GM23338 (cell line): ENCODE measurements around the gene SRSF7. TPM values are rescaled to one million over a fixed set of nuclear protein-coding genes. Genes with fewer than 3 reads are reported as not detected.

ENCODE experiments used
- ATAC-seq: fragments of 200-7000 bp; cut with Tn5 transposase; 3 replicates; pipeline ENCODE4 v1.9.1; 2020
- DNase-seq: peaks from one replicate; pipeline ENCODE4 v3.0.0-alpha.2; 2015; ENCODE audit warnings: low spot score
- H2AFZ ChIP-seq: fragments of 200-600 bp; sonication (generic); 2 replicates; pipeline ENCODE4 v1.8.0; 2016; ENCODE audit warnings: antibody characterized with exemption, mild to moderate bottlenecking, moderate library complexity
- H3F3A ChIP-seq: fragments of 200-600 bp; sonication (generic); replicated peaks from 2 replicates; pipeline ENCODE4 v1.8.0; 2017; ENCODE audit warnings: antibody characterized with exemption, mixed run types, low read depth
- H3K27ac ChIP-seq: fragments of 200-600 bp; sonication (generic); 2 replicates; pipeline ENCODE4 v1.6.1; 2016; ENCODE audit warnings: low read depth
- H3K27me3 ChIP-seq: fragments of 200-600 bp; sonication (generic); 2 replicates; pipeline ENCODE4 v1.8.0; 2016; ENCODE audit warnings: mild to moderate bottlenecking, mixed run types, moderate library complexity; ENCODE audit not compliant: insufficient read depth
- H3K36me3 ChIP-seq: fragments of 200-600 bp; sonication (generic); 2 replicates; pipeline ENCODE4 v1.8.0; 2016; ENCODE audit warnings: mild to moderate bottlenecking; ENCODE audit not compliant: insufficient read depth
- H3K4me1 ChIP-seq: fragments of 200-600 bp; sonication (generic); 2 replicates; pipeline ENCODE4 v1.8.0; 2016; ENCODE audit warnings: mild to moderate bottlenecking, moderate library complexity; ENCODE audit not compliant: insufficient read depth
- H3K4me2 ChIP-seq: fragments of 200-600 bp; sonication (generic); 2 replicates; pipeline ENCODE4 v1.7.1; 2017; ENCODE audit warnings: mixed run types
- H3K4me3 ChIP-seq: fragments of 200-600 bp; sonication (generic); 2 replicates; pipeline ENCODE4 v1.6.1; 2016; ENCODE audit warnings: mixed run types
- H3K79me2 ChIP-seq: fragments of 200-600 bp; sonication (generic); replicated peaks from 2 replicates; pipeline ENCODE4 v1.8.0; 2017; ENCODE audit warnings: mild to moderate bottlenecking; ENCODE audit not compliant: insufficient read depth
- H3K9me2 ChIP-seq: fragments of 200-600 bp; sonication (generic); 2 replicates; pipeline ENCODE4 v1.8.0; 2017; ENCODE audit not compliant: insufficient read depth
- H4K20me1 ChIP-seq: fragments of 200-600 bp; sonication (generic); replicated peaks from 2 replicates; pipeline ENCODE4 v1.8.0; 2017; ENCODE audit warnings: mild to moderate bottlenecking; ENCODE audit not compliant: insufficient read depth
- H3K27ac Mint-ChIP-seq: 2 replicates; pipeline ENCODE4 v1.8.0; 2020; ENCODE audit warnings: inconsistent platforms, mild to moderate bottlenecking, moderate library complexity, mixed read lengths
- H3K27me3 Mint-ChIP-seq: 3 replicates; pipeline ENCODE4 v1.8.0; 2022; ENCODE audit warnings: low read depth, mild to moderate bottlenecking, moderate library complexity, mixed read lengths, inconsistent platforms; ENCODE audit not compliant: insufficient read depth, poor library complexity
- H3K36me3 Mint-ChIP-seq: 3 replicates; pipeline ENCODE4 v1.8.0; 2021; ENCODE audit warnings: low read depth, mild to moderate bottlenecking, inconsistent platforms, moderate library complexity, mixed read lengths
- H3K4me1 Mint-ChIP-seq: 3 replicates; pipeline ENCODE4 v1.8.0; 2020; ENCODE audit warnings: mild to moderate bottlenecking, inconsistent platforms, mixed read lengths
- H3K4me3 Mint-ChIP-seq: 3 replicates; pipeline ENCODE4 v1.8.0; 2021; ENCODE audit warnings: moderate library complexity, mild to moderate bottlenecking, inconsistent platforms, mixed read lengths
- H3K9me3 Mint-ChIP-seq: 3 replicates; pipeline ENCODE4 v1.8.0; 2020; ENCODE audit warnings: moderate library complexity, mild to moderate bottlenecking, inconsistent platforms, mixed read lengths
- EZH2 ChIP-seq: fragments of 200-600 bp; sonication (generic); IDR thresholded peaks from one replicate; pipeline ENCODE4 v1.8.0; 2017; ENCODE audit warnings: antibody characterized with exemption, mild to moderate bottlenecking, low read depth; ENCODE audit not compliant: unreplicated experiment
- JUNB ChIP-seq: IDR thresholded peaks from one replicate; pipeline ENCODE4 v1.6.1; 2016; ENCODE audit warnings: antibody characterized with exemption; ENCODE audit not compliant: unreplicated experiment
- NANOG ChIP-seq: IDR thresholded peaks from 2 replicates; pipeline ENCODE4 v1.6.1; 2016; ENCODE audit warnings: antibody characterized with exemption, borderline replicate concordance
- ZNF114 ChIP-seq: fragments of 250-450 bp; sonication (Bioruptor Pico); IDR thresholded peaks from 2 replicates; pipeline ENCODE4 v1.5.0; 2020; ENCODE audit warnings: mild to moderate bottlenecking, moderate library complexity
- polyA plus RNA-seq: library from polyadenylated mRNA; unstranded; fragments of >200 nt; fragmentation: Nextera tagmentation; extraction: Ambion mirVana; gene quantifications from 2 replicates; pipeline ENCODE4 v1.2.1, GENCODE V29; 2016
- total RNA-seq: library from RNA; depleted of rRNA; stranded (reverse); fragments of >200 nt; shearing (Covaris generic); gene quantifications from 2 replicates; pipeline ENCODE4 v1.2.3, GENCODE V29; 2014
- TF ChIP-seq, protein P1 (sequence below), 2 experiments: fragments of 200-600 bp in 1 of 2; sonication (generic) in 1 of 2; conservative IDR thresholded peaks; 2 replicates each; pipeline versions ENCODE4 v1.5.1 to v1.6.1; 2016 to 2017; ENCODE audit warnings: antibody characterized with exemption in 2 of 2, low read depth in 2 of 2, mild to moderate bottlenecking in 2 of 2, moderate library complexity in 1 of 2
- TF ChIP-seq, protein P2 (sequence below): IDR thresholded peaks from 2 replicates; pipeline ENCODE4 v1.6.1; 2016; ENCODE audit warnings: antibody characterized with exemption

Gene SRSF7
- total and polyA plus RNA-seq, 2 experiments from 2014 or later: 251 to 572 TPM

DNA sequence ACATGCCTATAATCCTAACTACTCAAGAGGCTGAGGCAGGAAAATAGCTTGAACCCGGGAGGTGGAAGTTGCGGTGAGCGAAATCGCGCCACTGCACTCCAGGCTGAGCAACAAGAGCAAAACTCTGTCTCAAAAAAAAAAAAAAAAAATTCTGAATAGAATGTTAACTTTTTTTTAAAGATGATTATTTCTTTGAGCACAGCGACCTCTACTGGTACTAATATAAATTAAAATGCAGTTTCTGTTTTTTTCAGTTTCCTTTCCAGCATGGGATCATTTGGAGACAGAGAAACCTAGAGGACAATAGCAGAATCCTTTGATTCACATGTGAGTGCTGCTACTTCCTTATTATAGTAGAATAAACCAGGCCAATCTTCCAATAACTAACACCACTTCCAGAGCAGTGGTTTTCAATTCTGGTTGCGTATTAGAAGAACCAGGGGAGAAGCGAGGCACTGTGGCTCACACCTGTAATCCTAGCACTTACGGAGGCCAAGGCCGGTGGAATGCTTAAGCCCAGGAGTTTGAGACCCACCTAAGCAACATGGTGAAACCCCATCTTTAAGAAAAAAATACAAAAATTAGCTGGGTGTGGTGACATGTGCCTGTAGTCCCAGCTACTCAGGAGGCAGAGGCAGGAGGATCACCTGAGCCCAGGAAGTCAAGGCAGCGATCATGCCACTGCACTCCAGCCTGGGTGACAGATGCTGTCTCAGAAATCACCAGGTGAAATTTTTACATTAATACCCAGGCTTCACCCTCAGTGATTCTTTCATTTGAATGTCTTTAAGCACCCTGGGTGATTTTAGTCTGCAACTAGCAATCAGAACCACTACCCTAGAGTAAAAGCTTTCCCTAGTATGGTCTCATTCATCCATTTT is 10.1 kb downstream of the SRSF7 start:
- no peak for TF ChIP-seq NANOG
- TF ChIP-seq, protein P1, sequence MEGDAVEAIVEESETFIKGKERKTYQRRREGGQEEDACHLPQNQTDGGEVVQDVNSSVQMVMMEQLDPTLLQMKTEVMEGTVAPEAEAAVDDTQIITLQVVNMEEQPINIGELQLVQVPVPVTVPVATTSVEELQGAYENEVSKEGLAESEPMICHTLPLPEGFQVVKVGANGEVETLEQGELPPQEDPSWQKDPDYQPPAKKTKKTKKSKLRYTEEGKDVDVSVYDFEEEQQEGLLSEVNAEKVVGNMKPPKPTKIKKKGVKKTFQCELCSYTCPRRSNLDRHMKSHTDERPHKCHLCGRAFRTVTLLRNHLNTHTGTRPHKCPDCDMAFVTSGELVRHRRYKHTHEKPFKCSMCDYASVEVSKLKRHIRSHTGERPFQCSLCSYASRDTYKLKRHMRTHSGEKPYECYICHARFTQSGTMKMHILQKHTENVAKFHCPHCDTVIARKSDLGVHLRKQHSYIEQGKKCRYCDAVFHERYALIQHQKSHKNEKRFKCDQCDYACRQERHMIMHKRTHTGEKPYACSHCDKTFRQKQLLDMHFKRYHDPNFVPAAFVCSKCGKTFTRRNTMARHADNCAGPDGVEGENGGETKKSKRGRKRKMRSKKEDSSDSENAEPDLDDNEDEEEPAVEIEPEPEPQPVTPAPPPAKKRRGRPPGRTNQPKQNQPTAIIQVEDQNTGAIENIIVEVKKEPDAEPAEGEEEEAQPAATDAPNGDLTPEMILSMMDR (conservative IDR thresholded peaks at IDR 0.05; ENCODE audit: low read depth in 2 of 2): peak; percentile 45 to 78
- Mint-ChIP-seq H3K4me3 (no peak overlapping the region), H3K27ac (peak overlapping the region; percentile 62), H3K4me1 (peaks cover 21% of the 10 kb centered on the region), H3K9me3 (peaks cover 10% of the 10 kb centered on the region; the same call in 2 of the 3 replicates), H3K36me3 (peaks cover 86% of the 10 kb centered on the region), H3K27me3 (peaks cover 15% of the 10 kb centered on the region)
- Histone ChIP-seq H3F3A (peaks cover 39% of the 10 kb centered on the region), H4K20me1 (peaks cover 34% of the 10 kb centered on the region), H3K4me2 (no peak overlapping the region), H3K27me3 (no peaks in the 10 kb centered on the region), H2AFZ (no peak overlapping the region), H3K4me1 (peaks cover 16% of the 10 kb centered on the region), H3K36me3 (peaks cover 39% of the 10 kb centered on the region), H3K9me2 (no peaks in the 10 kb centered on the region), H3K4me3 (no peak overlapping the region), H3K79me2 (peaks cover 33% of the 10 kb centered on the region), H3K27ac (peak overlapping the region; percentile 73)
- peak; percentile 76 for DNase-seq
- peak; percentile 32 for ATAC-seq

DNA sequence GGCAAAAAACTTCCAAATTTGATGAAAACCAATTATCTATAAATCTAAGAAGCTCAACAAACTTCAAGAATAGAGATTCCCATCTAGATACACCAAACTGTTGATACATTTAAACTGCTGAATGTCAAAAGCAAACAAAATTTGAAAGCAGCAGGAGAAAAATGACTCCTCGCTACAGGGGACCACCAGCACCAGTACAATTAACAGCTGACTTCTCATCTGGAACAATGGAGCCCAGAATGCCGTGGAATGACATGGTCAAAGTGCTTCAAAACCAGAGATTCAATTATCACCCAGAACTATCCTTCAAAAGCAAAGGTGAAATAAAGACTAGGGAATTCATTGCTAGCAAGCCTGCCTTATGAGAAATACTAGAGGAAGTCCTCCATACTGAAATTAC is 11.6 kb downstream of the SRSF7 start:
- no peak overlapping the region for H3K27ac Mint-ChIP-seq
- Histone ChIP-seq H3K4me3 (no peak overlapping the region), H3K27me3 (no peaks in the 10 kb centered on the region), H3F3A (peaks cover 29% of the 10 kb centered on the region), H2AFZ (no peak overlapping the region), H3K27ac (no peak overlapping the region), H3K79me2 (peaks cover 19% of the 10 kb centered on the region), H3K36me3 (peaks cover 23% of the 10 kb centered on the region), H3K4me1 (peaks cover 16% of the 10 kb centered on the region), H3K4me2 (no peak overlapping the region), H3K9me2 (no peaks in the 10 kb centered on the region), H4K20me1 (peaks cover 21% of the 10 kb centered on the region)
- no peak for TF ChIP-seq ZNF114
- no peak for TF ChIP-seq JUNB
- TF ChIP-seq, protein P2, sequence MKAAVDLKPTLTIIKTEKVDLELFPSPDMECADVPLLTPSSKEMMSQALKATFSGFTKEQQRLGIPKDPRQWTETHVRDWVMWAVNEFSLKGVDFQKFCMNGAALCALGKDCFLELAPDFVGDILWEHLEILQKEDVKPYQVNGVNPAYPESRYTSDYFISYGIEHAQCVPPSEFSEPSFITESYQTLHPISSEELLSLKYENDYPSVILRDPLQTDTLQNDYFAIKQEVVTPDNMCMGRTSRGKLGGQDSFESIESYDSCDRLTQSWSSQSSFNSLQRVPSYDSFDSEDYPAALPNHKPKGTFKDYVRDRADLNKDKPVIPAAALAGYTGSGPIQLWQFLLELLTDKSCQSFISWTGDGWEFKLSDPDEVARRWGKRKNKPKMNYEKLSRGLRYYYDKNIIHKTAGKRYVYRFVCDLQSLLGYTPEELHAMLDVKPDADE: no peak
- no peak for TF ChIP-seq EZH2
- H3K4me3 Mint-ChIP-seq: no peak overlapping the region
- no peak for DNase-seq
- ATAC-seq: no peak
- peaks cover 21% of the 10 kb centered on the region for H3K4me1 Mint-ChIP-seq
- H3K36me3 Mint-ChIP-seq: peaks cover 71% of the 10 kb centered on the region
- H3K9me3 Mint-ChIP-seq: peaks cover 10% of the 10 kb centered on the region; the same call in 2 of the 3 replicates
- H3K27me3 Mint-ChIP-seq: peaks cover 18% of the 10 kb centered on the region
